Globus pallidus (tissue), 1 donor: ENCODE data around the gene EYA4.

Experiments
- DNase-seq: peaks from one replicate; pipeline ENCODE4 v3.0.0-alpha.2; 2015; ENCODE audit warnings: low spot score

The EYA4 gene

GRCh38 chr6:133404151-133404550, 163.0 kb downstream of the EYA4 start:
- no peak for DNase-seq

- no peak for DNase-seq
These were observed 163.6 kb downstream of the EYA4 start for GRCh38 chr6:133404728-133405127.

- DNase-seq: no peak
These were observed 166.4 kb downstream of the EYA4 start for GRCh38 chr6:133407320-133408100.

GRCh38 chr6:133408132-133408531, 167.0 kb downstream of the EYA4 start:
- DNase-seq: no peak

GRCh38 chr6:133408543-133408942, 167.4 kb downstream of the EYA4 start:
- no peak for DNase-seq

- no peak for DNase-seq
These were observed 169.7 kb downstream of the EYA4 start for GRCh38 chr6:133410638-133411435.

- DNase-seq: no peak
These were observed 170.6 kb downstream of the EYA4 start for GRCh38 chr6:133411757-133412156.

GRCh38 chr6:133415262-133415661, 174.1 kb downstream of the EYA4 start:
- no peak for DNase-seq

GRCh38 chr6:133418108-133418507, 177.0 kb downstream of the EYA4 start:
- DNase-seq: no peak

- no peak for DNase-seq
These were observed 182.1 kb downstream of the EYA4 start for GRCh38 chr6:133423242-133423641.

GRCh38 chr6:133424359-133424758, 183.2 kb downstream of the EYA4 start:
- DNase-seq: no peak

GRCh38 chr6:133426038-133426437, 184.9 kb downstream of the EYA4 start:
- DNase-seq: no peak

GRCh38 chr6:133428295-133428694, 187.1 kb downstream of the EYA4 start:
- DNase-seq: no peak

- no peak for DNase-seq
These were observed 189.4 kb downstream of the EYA4 start for GRCh38 chr6:133430530-133430929.

- no peak for DNase-seq
These were observed 189.9 kb downstream of the EYA4 start for GRCh38 chr6:133431031-133431430.

- DNase-seq: no peak
These were observed 191.1 kb downstream of the EYA4 start for GRCh38 chr6:133432021-133432989.

GRCh38 chr6:133435065-133435728, 194.0 kb downstream of the EYA4 start:
- no peak for DNase-seq

GRCh38 chr6:133436652-133437051, 195.5 kb downstream of the EYA4 start:
- no peak for DNase-seq

- no peak for DNase-seq
These were observed 200.3 kb downstream of the EYA4 start for GRCh38 chr6:133441491-133441890.

- no peak for DNase-seq
These were observed 205.6 kb downstream of the EYA4 start for GRCh38 chr6:133446789-133447188.

- no peak for DNase-seq
These were observed 206.8 kb downstream of the EYA4 start for GRCh38 chr6:133447924-133448323.

- no peak for DNase-seq
These were observed 215.3 kb downstream of the EYA4 start for GRCh38 chr6:133456439-133456838.
